ENCODE data around the gene CD300E. TPM values are rescaled to one million over a fixed set of nuclear protein-coding genes. Genes with fewer than 3 reads are reported as not detected.

The CD300E gene, protein sequence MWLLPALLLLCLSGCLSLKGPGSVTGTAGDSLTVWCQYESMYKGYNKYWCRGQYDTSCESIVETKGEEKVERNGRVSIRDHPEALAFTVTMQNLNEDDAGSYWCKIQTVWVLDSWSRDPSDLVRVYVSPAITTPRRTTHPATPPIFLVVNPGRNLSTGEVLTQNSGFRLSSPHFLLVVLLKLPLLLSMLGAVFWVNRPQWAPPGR
- under 1 TPM in 1 of 2 donors, not detected in 1; 0.39 TPM for total RNA-seq
- long read RNA-seq, result 0 reads

GRCh38 chr17:74623693-74624093 lies at the start of gene CD300E:
Gene CD300E (minus strand): TSS chr17:74623738. CDS start chr17:74623621, 117 bp downstream.
- no peak for DNase-seq
- intact Hi-C loops (cut with DNase I, micrococcal nuclease), result no loop called here
- no peak for ATAC-seq

- intact Hi-C loops (cut with DNase I, micrococcal nuclease), result no loop called here
- DNase-seq, result peak; percentile 55 to 78
- ATAC-seq, result peak; percentile 86
These were observed 47.7 kb upstream of the CD300E start for GRCh38 chr17:74671031-74671771.

GRCh38 chr17:74670329-74670728 lies 46.8 kb upstream of the CD300E start:
- ATAC-seq, result no peak
- intact Hi-C loops (cut with DNase I, micrococcal nuclease), result no loop called here
- no peak for DNase-seq

DNA sequence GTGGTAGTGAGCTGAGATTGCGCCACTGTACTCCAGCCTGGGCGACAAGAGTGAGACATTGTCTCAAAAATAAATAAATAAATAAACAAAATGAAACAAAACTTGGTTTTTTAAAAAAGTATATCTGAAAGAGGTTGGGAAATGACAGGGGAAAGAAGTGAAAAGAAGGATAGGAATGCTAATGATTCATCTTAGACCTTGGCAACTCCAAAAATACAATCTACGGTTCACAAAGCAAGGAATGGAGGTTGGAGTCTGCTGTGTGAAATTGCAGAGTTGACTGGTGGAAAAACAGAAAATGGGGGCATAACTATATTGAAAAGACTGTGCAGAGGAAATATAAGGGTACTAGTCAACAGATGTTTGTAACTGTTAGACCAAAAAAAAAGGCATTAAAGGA lies 40.0 kb upstream of the CD300E start:
- intact Hi-C loops (cut with DNase I, micrococcal nuclease), result no loop called here
- DNase-seq (no peak), ATAC-seq (no peak)

- no peak for DNase-seq
- ATAC-seq, result no peak
- intact Hi-C loops (cut with DNase I, micrococcal nuclease), result no loop called here
These were observed 36.4 kb upstream of the CD300E start for GRCh38 chr17:74659889-74660288.

DNA sequence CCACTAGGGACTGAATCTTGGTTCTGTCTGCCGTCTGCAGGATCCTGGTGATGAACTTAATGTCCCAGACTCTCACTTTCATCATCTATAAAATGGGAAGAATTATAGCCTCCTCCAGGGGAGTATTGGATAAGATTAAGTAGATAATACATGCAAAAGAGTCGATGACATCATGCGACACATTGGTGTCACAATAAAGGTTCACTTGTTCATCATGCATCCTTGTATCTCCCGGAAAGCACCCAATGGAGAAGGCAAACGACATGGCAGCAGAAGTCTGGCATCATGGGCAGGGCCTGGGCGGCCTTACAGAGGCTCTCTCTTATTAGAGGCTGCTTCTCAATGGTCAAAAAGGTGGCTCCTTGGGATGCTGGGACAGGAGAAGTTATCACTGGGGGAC lies 35.1 kb upstream of the CD300E start:
- no peak for ATAC-seq
- DNase-seq, result no peak
- intact Hi-C loops (cut with DNase I, micrococcal nuclease), result no loop called here

DNA sequence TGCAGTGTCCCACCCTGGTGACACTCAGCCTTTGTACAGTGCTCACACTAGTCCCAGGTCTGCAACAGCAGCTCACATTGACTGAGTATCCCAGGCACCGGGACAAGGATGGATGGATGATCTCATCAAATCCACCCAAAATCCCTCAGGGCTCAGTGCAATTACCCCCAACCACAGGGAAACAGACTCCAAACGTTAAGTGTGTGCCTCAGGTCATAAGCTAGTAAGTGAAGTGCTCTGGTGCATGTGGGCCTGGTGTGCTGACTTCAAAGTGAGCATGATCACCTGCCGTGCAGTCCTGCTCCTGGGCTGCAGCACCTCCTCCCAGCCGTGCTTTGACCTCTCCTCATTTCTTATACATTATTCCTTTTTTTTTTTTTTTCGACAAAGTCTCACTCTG lies 31.2 kb upstream of the CD300E start:
- no peak for DNase-seq
- no peak for ATAC-seq
- intact Hi-C loops (cut with DNase I, micrococcal nuclease), result no loop called here

GRCh38 chr17:74652020-74652419 lies 28.5 kb upstream of the CD300E start:
- ATAC-seq (no peak), DNase-seq (no peak)
- intact Hi-C loops (cut with DNase I, micrococcal nuclease), result no loop called here

GRCh38 chr17:74649909-74650308 lies 26.4 kb upstream of the CD300E start:
- no peak for DNase-seq
- ATAC-seq, result no peak
- intact Hi-C loops (cut with DNase I, micrococcal nuclease), result no loop called here

DNA sequence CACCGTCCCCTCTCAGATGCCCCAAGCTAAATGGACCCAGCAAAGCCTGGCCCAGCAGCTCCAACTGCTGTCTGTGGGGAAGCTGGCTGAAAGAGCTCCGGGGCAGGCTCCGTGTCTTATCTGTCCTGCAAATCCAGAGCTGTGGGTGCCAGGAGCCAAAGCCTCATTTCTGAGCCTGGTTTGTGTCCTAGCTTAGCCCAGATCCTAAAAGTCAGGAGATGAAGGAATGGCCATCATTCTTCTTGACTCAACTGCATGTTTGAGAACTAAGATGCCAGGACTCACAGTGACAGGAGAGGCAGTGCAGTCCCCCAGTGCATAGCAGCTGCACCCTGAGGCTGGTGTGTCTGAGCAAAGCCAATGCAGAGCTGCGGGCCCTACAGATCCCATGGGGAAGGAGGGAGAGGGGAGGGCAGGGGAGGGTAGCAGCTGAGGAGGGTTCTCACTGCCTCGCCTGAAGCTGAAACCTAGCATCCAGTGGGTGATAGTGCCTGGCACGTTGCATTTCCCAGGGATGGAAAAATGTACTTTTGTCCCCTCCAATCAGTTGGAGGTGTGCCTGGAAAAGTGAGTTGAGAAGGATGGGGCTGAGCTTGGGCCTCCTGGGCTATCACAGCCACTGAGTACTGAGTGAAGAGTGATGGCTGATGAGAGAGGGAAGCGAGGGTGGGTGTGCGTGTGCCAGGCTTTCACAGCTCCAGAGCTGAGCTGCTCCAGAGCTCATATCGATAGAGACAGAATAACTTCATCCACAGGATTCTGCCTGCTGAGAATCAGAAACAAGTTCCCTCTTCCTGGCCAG lies 24.5 kb upstream of the CD300E start:
- intact Hi-C loops (cut with DNase I, micrococcal nuclease), result no loop called here
- DNase-seq, result no peak
- no peak for ATAC-seq

DNA sequence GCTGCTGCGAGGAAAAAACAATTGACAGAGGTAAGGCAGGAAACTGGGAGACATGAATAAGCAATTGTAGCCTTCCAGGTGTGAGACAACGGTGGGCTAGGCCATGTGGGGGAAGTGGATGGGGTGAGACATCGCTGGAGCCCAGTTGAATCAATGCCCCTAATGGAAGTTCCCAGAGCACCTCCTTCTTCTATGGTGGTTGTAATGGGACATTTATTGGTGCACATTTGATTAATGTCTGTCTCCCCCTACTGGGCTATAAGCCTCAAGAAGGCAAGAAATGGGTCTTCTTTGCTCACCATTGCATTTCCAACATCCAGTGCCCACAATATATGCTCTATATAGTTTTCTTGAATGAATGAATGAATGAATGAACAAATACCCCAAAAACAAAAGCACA lies 22.7 kb upstream of the CD300E start:
- ATAC-seq (no peak), DNase-seq (no peak)
- intact Hi-C loops (cut with DNase I, micrococcal nuclease), result no loop called here

DNA sequence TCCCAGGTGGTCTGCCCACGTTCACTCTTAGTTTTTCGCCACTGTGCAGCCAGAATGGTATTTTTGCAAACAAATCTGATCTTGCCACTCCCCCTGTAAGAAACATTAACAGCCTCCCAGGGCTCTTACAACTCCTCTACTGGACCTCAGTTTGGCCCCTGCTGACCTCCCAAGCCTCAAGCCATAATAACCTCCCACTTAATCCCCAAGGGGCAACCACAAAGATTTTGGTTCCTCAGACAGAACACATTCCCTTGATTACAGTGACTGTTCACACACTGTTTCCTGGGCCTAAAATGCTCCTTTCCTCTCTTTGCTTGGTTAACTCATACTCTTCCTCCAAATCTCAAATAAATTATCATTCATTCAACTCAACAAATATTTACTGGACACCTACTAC lies 21.5 kb upstream of the CD300E start:
- ATAC-seq, result no peak
- no peak for DNase-seq
- intact Hi-C loops (cut with DNase I, micrococcal nuclease), result no loop called here

DNA sequence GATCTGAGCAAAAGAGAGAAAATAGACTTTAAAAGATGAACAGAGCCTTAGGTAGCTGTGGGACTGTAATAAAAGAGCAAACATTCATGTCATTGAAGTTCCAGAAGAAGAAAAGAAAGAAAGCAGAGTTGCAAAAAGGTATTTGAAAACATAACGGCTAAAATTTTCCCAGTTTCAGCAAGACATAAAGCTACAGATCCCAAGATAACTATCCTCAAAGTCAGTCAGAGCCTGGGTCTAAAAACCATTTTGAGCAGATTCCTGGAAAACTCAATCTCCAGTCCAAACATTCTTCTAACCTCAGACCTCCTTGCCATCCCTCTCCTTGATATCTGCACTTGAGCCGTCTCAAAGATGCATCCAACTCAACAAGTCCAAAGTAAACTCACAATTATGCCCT lies 20.9 kb upstream of the CD300E start:
- no peak for DNase-seq
- ATAC-seq, result no peak
- intact Hi-C loops (cut with DNase I, micrococcal nuclease), result no loop called here

GRCh38 chr17:74643826-74644225 lies 20.3 kb upstream of the CD300E start:
- intact Hi-C loops (cut with DNase I, micrococcal nuclease), result no loop called here
- ATAC-seq (no peak), DNase-seq (no peak)

DNA sequence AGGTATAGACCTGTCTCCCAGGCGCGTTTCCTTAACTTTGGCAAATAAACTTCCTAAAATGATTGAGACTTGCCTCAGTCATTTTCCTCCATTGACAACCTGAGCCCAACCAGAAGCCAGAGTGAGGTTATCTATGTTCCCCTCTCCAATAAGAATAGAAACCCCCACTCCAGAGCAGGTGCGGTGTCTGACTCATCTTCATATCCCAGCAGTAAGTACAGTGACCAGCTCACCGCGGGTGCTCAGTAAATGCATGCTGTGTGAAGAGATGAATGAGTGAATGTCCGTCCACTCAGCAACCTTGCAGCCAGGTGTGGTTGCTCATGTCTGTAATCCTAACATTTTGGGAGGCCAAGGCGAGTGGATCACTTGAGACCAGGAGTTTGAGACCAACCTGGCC lies 19.5 kb upstream of the CD300E start:
- ATAC-seq, result no peak
- intact Hi-C loops (cut with DNase I, micrococcal nuclease), result no loop called here

DNA sequence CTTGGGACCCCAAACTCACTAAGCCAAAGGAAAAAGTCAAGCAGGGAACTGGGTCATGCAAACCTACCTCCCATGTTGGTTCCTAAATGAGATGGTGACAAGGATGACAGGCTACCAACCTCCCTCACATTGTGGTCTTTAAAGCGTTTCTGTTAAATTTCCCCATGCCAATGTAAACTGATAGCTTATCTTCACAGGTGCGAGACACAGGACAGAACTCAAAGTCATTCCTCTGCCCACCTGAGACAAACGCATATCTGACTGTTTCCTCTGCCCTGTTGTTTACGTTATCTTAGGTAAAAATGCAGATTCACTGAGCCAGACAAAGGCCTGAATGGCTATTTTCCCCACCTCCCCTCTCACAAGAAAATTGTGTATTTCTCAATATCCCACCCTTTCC lies 19.0 kb upstream of the CD300E start:
- ATAC-seq (no peak), DNase-seq (no peak)
- intact Hi-C loops (cut with DNase I, micrococcal nuclease), result no loop called here

More for the DNA sequence above, 19.5 kb upstream of the CD300E start:
- DNase-seq, result no peak

DNA sequence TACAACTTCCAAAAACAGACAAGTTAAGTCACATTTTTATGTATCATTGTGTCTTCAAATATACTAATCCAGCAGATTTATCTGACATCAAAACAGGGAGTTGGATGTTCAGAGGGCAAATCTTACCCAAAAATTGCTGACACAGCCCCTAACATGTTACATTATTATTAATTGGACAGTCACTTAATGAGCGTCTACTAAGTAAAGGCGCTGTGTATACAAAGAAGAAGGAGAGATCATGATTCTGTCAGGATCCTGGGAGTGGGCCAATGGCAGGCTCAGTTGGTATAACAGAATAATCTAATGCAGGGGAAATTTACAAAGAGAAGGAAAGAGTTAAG lies 18.4 kb upstream of the CD300E start:
- ATAC-seq, result no peak
- no peak for DNase-seq
- intact Hi-C loops (cut with DNase I, micrococcal nuclease), result no loop called here

GRCh38 chr17:74641224-74641957 lies 17.9 kb upstream of the CD300E start:
- ATAC-seq (no peak), DNase-seq (no peak)
- intact Hi-C loops (cut with DNase I, micrococcal nuclease), result no loop called here

DNA sequence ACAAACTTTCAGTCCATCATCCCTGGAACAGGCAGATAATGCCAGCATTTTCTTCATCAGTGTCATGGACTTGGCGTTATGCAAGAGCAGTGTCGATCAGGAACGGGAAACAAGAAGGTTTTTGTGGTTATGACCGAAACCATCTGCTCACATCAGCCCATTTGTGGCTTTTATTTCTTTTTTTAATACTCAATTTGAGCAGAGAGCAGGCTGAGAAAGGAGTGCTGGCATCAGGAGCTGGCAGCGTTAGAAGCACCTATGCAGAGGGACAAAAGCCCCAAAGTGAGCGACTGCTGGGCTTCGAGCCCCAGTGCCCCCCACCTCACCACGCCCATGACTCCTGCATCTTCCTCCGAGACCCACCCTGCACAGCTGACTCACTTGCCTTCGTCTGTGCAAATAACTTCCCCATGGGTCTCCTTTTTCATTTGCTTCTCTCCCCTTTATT lies 16.2 kb upstream of the CD300E start:
- ATAC-seq, result no peak

More for the DNA sequence above, 16.2 kb upstream of the CD300E start:
- intact Hi-C loops (cut with DNase I, micrococcal nuclease), result no loop called here
- no peak for DNase-seq
